HepG2 (cell line): ENCODE results near the gene PROP1.

Experiments used
- CEBPG ChIP-seq: IDR thresholded peaks from 2 replicates; pipeline ENCODE4 v1.6.1; 2016
- ETV6 ChIP-seq: sonication (generic); formaldehyde crosslinking; conservative IDR thresholded peaks from 2 replicates; pipeline ENCODE4 v1.4.0; 2020; ENCODE audit warnings: missing genetic modification reagents
- STAT5B ChIP-seq: sonication (generic); formaldehyde crosslinking; IDR thresholded peaks from 2 replicates; pipeline ENCODE4 v1.4.0; 2020; ENCODE audit warnings: missing genetic modification reagents

DNA sequence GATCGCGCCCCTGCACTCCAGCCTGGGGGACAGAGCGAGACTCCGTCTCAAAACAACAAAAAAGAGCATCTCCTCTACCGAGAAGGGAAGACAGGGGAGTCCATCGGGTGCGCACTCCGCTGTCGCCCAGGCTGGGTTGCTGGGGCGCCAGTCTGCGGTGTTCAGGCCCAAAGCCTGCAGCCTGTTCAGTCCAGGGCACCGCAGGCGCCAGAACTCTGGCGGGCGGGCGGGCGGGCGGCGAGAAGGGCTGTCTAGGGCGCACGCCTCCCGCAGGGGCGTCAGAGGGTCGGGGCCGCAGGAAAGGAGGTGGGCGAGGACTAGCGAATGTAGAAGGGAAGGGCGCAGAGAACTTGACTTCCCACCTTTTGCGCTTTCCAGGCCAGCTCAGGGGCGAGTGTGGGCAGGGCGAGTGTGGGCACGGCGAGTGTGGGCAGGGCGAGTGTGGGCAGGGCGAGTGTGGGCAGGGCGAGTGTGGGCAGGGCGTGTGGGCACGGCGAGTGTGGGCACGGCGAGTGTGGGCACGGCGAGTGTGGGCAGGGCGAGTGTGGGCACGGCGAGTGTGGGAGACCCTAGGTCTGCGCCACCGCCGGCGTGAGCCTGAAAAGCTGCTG, 10.5 kb downstream of the PROP1 start:
- no peak for TF ChIP-seq CEBPG (CRISPR knock-in tag)
- no peak for TF ChIP-seq ETV6 (CRISPR knock-in tag)
- no peak for TF ChIP-seq STAT5B (CRISPR knock-in tag)
